GM18868 (cell line): ENCODE results near the gene MMP2.

Source experiments
- ATAC-seq: cut with Tn5 transposase; IDR thresholded peaks from one replicate; pipeline ENCODE4 v1.9.1; 2021; ENCODE audit warnings: mild to moderate bottlenecking, moderate library complexity; ENCODE audit not compliant: unreplicated experiment

MMP2 gene

GRCh38 chr16:55510185-55510805 is 31.3 kb downstream of the MMP2 start:
- ATAC-seq = no peak

- ATAC-seq = no peak
These were observed 33.9 kb downstream of the MMP2 start for GRCh38 chr16:55512941-55513340.

DNA sequence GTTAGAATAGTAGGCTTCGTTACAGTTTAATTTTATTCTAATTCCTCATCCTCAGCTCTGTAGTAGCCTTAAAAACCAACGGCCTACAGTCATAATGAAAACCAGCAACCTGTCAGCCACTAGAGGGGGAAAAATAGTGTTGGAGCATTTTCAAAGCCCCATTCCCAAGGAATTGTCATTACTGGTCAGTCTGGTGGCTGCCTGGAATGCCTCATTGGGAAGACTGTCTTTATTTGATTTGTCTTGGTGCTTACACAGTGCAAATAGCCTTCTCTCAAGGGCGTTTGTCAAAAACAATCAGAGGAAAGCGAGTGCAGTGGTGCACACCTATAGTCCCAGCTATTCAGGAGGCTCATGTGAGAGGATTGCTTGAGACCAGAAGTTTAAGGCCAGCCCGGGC is 34.6 kb downstream of the MMP2 start:
- ATAC-seq = no peak

GRCh38 chr16:55515111-55515510 is 36.1 kb downstream of the MMP2 start:
- no peak for ATAC-seq

DNA sequence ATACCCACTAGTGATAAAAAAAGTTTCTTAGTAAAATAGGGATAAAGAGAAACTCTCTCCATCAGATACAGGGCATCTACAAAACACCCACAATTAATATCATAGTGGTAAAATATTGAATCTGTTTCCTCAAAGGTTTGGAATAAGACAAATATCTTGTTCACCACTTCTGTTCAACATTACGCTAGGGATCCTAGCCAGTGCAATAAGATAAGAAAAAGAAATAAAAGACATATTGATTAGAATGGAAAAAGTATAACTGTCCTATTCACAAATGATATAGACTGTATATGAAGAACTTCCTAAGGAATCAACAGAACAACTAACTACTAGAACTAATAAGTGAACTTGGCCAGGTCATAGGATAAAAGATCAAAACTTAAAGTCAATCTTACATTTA is 42.8 kb downstream of the MMP2 start:
- ATAC-seq = no peak

DNA sequence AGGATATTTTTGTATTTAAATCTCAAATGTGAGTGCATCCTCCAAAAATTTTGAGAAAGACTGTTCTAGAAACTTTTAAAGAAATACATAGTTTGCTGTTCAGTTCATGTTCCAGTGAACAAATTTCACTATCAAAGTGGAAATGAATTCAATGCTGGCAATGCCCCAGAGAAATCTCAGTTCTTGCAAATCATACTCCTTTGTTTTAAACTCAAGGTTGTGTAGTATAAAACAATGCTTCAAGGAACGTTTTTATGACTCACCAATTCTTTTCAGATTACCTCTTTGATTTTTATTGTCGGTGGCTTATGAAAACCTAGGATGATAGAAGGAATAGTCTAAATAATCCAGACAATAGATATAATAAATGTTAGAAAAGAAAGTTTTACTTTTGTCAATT is 47.4 kb downstream of the MMP2 start:
- ATAC-seq = no peak

- no peak for ATAC-seq
These were observed 48.9 kb downstream of the MMP2 start for GRCh38 chr16:55527885-55528284.

DNA sequence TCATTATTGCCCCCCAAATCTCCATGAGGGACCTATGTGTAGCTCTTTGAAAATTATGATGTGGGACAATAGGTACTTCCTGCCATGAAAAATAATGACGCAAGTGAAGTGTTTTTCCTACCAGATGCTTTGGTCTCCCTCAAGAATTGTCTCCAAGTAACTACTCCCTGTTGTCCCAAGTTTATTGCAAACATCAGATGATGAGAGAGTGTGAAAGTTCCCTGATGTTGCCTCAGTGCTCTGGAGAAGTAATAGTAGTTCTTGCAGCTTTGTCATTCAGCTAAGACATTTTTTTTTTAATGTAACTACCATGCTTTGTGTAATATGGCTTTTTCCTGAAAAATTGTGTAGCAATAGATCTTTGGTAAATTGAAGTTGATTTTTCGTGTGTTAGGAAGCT is 50.0 kb downstream of the MMP2 start:
- no peak for ATAC-seq

DNA sequence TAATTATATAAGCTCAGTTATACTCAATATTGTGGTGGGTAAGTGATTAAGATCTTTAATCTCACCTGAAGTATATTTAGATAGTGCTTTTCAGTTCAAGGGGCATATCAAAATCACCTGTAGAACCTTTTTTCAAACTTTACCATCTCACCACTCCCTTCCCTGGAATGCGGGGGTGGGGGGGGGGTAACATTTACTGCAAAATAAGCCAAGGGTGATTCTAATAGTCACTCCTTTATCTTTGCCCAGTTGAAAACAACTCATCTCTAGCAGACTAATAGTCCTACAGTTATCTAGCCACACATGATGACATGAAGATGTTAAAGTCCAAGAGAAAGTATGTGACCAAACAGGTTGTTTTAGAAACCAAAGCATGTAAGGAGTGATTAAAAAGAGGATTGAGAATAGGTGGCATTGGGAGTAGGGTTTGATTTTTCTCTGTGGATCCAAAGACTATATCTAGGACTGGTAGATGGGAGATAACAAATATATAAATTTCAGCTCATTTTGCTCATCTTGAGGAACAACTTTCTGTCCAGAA is 51.4 kb downstream of the MMP2 start:
- ATAC-seq = no peak

DNA sequence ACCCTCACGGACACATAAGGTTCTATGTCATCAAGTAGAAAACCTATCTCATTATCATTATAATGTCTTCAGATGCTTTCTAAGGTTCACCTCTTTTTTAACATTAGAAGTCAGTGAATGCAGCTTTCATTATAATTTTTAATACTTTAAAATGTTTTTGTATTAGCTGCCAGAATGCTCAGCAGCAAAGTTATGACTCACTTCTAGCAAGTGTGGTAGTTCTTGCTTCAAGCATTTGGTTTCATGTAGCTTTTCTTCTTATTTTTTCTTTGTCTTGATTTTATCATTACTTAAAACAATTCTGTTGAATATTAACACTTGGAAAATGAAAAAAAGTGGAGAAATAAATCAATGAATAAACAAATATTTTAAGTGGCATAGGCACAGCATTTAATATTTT is 53.2 kb downstream of the MMP2 start:
- no peak for ATAC-seq

- ATAC-seq = no peak
These were observed 55.8 kb downstream of the MMP2 start for GRCh38 chr16:55534756-55535155.

GRCh38 chr16:55539049-55539448 is 60.1 kb downstream of the MMP2 start:
- no peak for ATAC-seq

- ATAC-seq = no peak
These were observed 60.5 kb downstream of the MMP2 start for GRCh38 chr16:55539488-55539887.

DNA sequence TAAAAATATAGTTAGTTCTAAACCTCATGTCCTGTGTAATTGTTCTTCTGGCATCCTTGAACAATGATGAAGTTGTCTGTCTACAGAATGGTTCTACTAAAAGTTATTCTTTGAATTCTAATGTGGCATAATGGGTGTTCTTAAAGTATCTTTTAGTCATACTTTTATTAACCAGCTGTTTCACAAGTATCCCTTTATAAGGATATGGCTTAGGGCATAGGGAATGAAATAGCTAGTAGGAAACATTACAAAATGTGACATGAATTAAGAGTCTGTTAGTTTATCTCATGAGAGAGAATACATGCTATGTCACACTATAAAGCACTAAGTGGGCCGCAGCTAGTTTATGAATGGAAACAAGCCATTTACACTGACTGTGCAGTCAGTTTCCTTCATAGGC is 61.2 kb downstream of the MMP2 start:
- ATAC-seq = no peak

- ATAC-seq = no peak
These were observed 63.6 kb downstream of the MMP2 start for GRCh38 chr16:55542459-55543082.

DNA sequence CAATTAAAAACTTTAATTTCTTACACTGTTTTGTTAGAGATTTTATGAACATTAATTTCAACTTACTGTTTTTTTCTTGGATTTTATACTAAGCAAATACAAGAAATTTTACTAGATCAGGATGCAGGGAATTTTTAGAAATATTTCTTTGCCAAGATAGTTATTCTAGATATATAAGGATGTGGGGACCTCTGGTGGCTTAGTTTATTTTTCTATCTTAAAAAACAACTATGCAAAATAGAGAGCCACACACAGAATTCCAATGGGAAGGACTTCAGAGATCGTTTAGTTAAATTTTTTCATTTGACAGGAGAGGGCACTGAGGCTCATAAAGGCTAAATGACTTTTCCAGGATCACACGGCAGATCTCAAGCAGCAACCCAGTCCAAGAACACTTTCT is 64.5 kb downstream of the MMP2 start:
- no peak for ATAC-seq

DNA sequence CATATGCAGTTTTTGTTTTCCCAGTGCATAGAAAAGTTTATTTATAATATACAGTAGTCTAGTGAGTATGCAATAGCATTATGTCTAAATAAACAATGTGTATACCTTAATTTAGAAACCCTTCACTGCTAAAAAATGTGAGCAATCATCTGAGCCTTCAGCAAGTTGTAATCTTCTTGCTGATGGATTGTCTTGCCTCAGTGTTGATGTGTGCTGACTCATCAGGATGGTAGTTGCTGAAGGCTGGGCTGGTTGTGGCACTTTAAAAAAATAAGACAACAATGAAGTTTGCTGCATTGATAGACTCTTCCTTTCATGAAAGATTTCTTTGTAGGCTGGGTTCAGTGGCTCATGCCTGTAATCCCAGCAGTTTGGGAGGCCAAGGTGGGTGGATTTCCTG is 73.6 kb downstream of the MMP2 start:
- no peak for ATAC-seq

DNA sequence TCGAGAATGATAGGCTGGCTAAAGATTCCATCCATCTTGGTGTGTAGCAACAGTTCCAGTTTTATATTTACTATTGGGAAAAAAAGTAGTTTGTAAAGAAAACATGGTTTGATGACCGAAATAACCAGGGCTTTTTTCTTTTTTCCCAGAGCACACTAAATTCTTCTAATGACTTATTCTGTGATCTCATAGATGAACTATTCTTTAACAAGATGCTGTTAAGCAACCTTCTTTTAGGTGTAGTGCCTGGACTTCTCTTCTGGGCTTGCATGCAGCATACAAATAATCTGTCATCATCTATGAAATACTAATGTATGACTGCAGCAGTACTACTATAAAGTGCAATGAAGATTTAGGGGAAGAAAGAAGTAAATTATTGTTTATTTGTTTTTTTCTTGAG is 76.4 kb downstream of the MMP2 start:
- no peak for ATAC-seq
